Measurements from ENCODE around the gene TENM4. TPM values are rescaled to one million over a fixed set of nuclear protein-coding genes. Genes with fewer than 3 reads are reported as not detected.

TENM4 gene
- total and polyA plus RNA-seq, 4 donors, result 0.02 to 0.33 (median 0.14) TPM

- Histone ChIP-seq H3K4me1 (ENCODE audit: control insufficient read depth in 4 of 4, insufficient read depth in 4 of 4, low read length in 3 of 4) (no peaks in the 10 kb centered on the region), H3K27me3 (ENCODE audit: control insufficient read depth in 4 of 4, insufficient read depth in 4 of 4, low read length in 3 of 4) (no peaks in the 10 kb centered on the region), H3K4me3 (ENCODE audit: low read depth in 1 of 3, low read length in 3 of 3) (no peak overlapping the region), H3K36me3 (ENCODE audit: control insufficient read depth in 4 of 4, insufficient read depth in 3 of 4, low read depth in 1 of 4, low read length in 3 of 4) (no peaks in the 10 kb centered on the region), H3K27ac (ENCODE audit: low read depth in 1 of 2, low read length in 2 of 2) (no peak overlapping the region), H3K9ac (ENCODE audit: low read depth in 1 of 2, low read length in 2 of 2) (no peak overlapping the region), H3K9me3 (ENCODE audit: control insufficient read depth in 4 of 4, low read length in 3 of 4) (peaks cover 0 to 2% (median under 1%) of the 10 kb centered on the region in 4 donors)
- DNase-seq (ENCODE audit: low spot score), result no peak
- TF ChIP-seq REST (IDR thresholded peaks at IDR 0.05) (no peak), TAF1 (conservative IDR thresholded peaks at IDR 0.05) (no peak), SP1 (IDR thresholded peaks at IDR 0.05) (no peak), HNF4A (conservative IDR thresholded peaks at IDR 0.05) (no peak), CTCF (IDR thresholded peaks at IDR 0.05; ENCODE audit: low read depth, low read length, missing input control) (no peak), HNF4G (IDR thresholded peaks at IDR 0.05) (no peak), JUND (IDR thresholded peaks at IDR 0.05) (no peak), RAD21 (IDR thresholded peaks at IDR 0.05) (no peak), EGR1 (IDR thresholded peaks at IDR 0.05; ENCODE audit: low read depth in 2 of 2) (no peak), FOXA1 (IDR thresholded peaks at IDR 0.05) (no peak), MAX (IDR thresholded peaks at IDR 0.05) (no peak), YY1 (IDR thresholded peaks at IDR 0.05) (no peak), NR2F2 (IDR thresholded peaks at IDR 0.05) (no peak), RXRA (IDR thresholded peaks at IDR 0.05) (no peak), FOXA2 (IDR thresholded peaks at IDR 0.05) (no peak)
- 93% methylated on average over 1 of the region's 1 CpG for WGBS
These were observed 323.3 kb downstream of the TENM4 start for GRCh38 chr11:79117488-79117887.

GRCh38 chr11:79116600-79116999 is 324.2 kb downstream of the TENM4 start:
- Histone ChIP-seq H3K4me1 (ENCODE audit: control insufficient read depth in 4 of 4, insufficient read depth in 4 of 4, low read length in 3 of 4) (no peaks in the 10 kb centered on the region), H3K9ac (ENCODE audit: low read depth in 1 of 2, low read length in 2 of 2) (no peak overlapping the region), H3K9me3 (ENCODE audit: control insufficient read depth in 4 of 4, low read length in 3 of 4) (peaks cover 0 to 2% (median under 1%) of the 10 kb centered on the region in 4 donors), H3K4me3 (ENCODE audit: low read depth in 1 of 3, low read length in 3 of 3) (no peak overlapping the region), H3K27ac (ENCODE audit: low read depth in 1 of 2, low read length in 2 of 2) (no peak overlapping the region), H3K27me3 (ENCODE audit: control insufficient read depth in 4 of 4, insufficient read depth in 4 of 4, low read length in 3 of 4) (no peaks in the 10 kb centered on the region), H3K36me3 (ENCODE audit: control insufficient read depth in 4 of 4, insufficient read depth in 3 of 4, low read depth in 1 of 4, low read length in 3 of 4) (no peaks in the 10 kb centered on the region)
- 93% methylated on average over 2 of the region's 2 CpGs for WGBS
- TF ChIP-seq FOXA2 (IDR thresholded peaks at IDR 0.05) (no peak), GABPA (IDR thresholded peaks at IDR 0.05 in 1 of 2, conservative IDR thresholded peaks at IDR 0.05 in 1 of 2) (no peak), NR2F2 (IDR thresholded peaks at IDR 0.05) (no peak), RAD21 (IDR thresholded peaks at IDR 0.05) (no peak), ATF3 (IDR thresholded peaks at IDR 0.05) (no peak), HNF4A (conservative IDR thresholded peaks at IDR 0.05) (no peak), FOXA1 (IDR thresholded peaks at IDR 0.05) (no peak), YY1 (IDR thresholded peaks at IDR 0.05) (no peak), HNF4G (IDR thresholded peaks at IDR 0.05) (no peak), REST (IDR thresholded peaks at IDR 0.05) (no peak), JUND (IDR thresholded peaks at IDR 0.05) (no peak)
- DNase-seq (ENCODE audit: low spot score), result no peak
